ENCODE measurements around the gene TCF4. TPM values are rescaled to one million over a fixed set of nuclear protein-coding genes. Genes with fewer than 3 reads are reported as not detected.

The TCF4 gene
- total RNA-seq, 1 donor from 2014 or later = 115 TPM

DNA sequence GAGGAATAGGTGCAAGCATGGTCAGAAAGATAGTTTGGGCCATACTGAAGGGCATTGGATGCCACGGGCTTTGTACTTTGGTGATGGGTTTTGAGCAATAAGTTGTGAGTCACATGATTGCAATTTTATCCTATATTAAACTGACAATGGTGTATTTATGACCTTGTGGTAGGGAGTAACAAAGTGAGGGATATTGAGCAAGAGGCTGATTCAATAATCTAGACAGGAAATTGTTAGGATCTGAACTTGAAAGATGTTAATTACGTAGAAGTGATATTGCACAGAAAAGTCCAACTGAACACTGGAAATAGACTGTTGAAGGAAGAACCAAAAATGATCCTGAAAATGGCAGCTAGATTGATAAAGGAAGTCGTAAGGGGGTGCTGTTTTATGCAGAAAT, 46.6 kb upstream of the TCF4 start:
- H3K27ac ChIP-seq (ENCODE audit: low read depth, low read length) = no peak overlapping the region
- Mint-ChIP-seq H3K27me3 (ENCODE audit: low read depth, unreplicated experiment) (no peaks in the 10 kb centered on the region), H3K9me3 (ENCODE audit: unreplicated experiment) (no peaks in the 10 kb centered on the region), H3K4me1 (ENCODE audit: low read depth, unreplicated experiment) (no peaks in the 10 kb centered on the region), H3K36me3 (ENCODE audit: low read depth, unreplicated experiment) (no peaks in the 10 kb centered on the region), H3K4me3 (ENCODE audit: unreplicated experiment) (no peak overlapping the region), H3K27ac (ENCODE audit: unreplicated experiment) (no peak overlapping the region)
- H3K79me2 ChIP-seq (ENCODE audit: insufficient read depth, low read length) = no peaks in the 10 kb centered on the region
- DNase-seq (ENCODE audit: low read depth) (peak; percentile 78), FAIRE-seq (peak; percentile 37)
- H3K9ac ChIP-seq (ENCODE audit: low read length) = no peak overlapping the region
- H3K27me3 ChIP-seq (ENCODE audit: insufficient read depth, low read length) = no peaks in the 10 kb centered on the region
- no peak overlapping the region for H2AFZ ChIP-seq (ENCODE audit: low read depth, low read length)
- no peak overlapping the region for H3K4me3 ChIP-seq (ENCODE audit: insufficient read depth, low read depth, low read length)
- no peak for TF ChIP-seq EZH2 (IDR thresholded peaks at IDR 0.05; ENCODE audit: insufficient read depth, low read length)
- TF ChIP-seq, protein P1, sequence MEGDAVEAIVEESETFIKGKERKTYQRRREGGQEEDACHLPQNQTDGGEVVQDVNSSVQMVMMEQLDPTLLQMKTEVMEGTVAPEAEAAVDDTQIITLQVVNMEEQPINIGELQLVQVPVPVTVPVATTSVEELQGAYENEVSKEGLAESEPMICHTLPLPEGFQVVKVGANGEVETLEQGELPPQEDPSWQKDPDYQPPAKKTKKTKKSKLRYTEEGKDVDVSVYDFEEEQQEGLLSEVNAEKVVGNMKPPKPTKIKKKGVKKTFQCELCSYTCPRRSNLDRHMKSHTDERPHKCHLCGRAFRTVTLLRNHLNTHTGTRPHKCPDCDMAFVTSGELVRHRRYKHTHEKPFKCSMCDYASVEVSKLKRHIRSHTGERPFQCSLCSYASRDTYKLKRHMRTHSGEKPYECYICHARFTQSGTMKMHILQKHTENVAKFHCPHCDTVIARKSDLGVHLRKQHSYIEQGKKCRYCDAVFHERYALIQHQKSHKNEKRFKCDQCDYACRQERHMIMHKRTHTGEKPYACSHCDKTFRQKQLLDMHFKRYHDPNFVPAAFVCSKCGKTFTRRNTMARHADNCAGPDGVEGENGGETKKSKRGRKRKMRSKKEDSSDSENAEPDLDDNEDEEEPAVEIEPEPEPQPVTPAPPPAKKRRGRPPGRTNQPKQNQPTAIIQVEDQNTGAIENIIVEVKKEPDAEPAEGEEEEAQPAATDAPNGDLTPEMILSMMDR (IDR thresholded peaks at IDR 0.05; ENCODE audit: insufficient read depth, low read depth, low read length) = no peak
- H4K20me1 ChIP-seq (ENCODE audit: insufficient read depth, low read length) = no peaks in the 10 kb centered on the region
- no peaks in the 10 kb centered on the region for H3K4me1 ChIP-seq (ENCODE audit: insufficient read depth, low read length)
- no peak overlapping the region for H3K4me2 ChIP-seq (ENCODE audit: low read length)
- H3K9me3 ChIP-seq (ENCODE audit: insufficient read depth, low read depth, low read length) = no peaks in the 10 kb centered on the region
- H3K36me3 ChIP-seq (ENCODE audit: insufficient read depth, low read length) = no peaks in the 10 kb centered on the region

DNA sequence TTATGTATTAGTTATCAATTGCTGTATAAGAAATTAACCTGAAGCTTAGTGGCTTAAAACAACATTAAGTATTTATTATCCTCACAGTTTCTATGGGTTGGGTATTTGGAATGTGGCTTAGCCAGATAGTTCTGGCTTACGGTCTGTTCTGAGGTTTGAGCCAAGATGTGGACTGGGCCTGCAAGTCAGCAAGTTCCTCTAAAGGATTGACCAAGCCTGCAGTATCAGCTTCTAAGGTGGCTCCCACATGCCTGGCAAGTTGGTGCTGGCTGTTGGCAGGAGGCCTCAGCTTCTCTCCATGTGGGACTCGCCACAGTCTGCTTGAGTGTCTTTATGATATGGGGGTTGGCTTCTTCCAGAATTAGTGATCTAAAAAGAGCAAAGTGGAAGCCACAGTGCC, 45.0 kb upstream of the TCF4 start:
- H4K20me1 ChIP-seq (ENCODE audit: insufficient read depth, low read length) = no peaks in the 10 kb centered on the region
- TF ChIP-seq, protein P1 (IDR thresholded peaks at IDR 0.05; ENCODE audit: insufficient read depth, low read depth, low read length) = no peak
- TF ChIP-seq EZH2 (IDR thresholded peaks at IDR 0.05; ENCODE audit: insufficient read depth, low read length) = no peak
- H3K27me3 ChIP-seq (ENCODE audit: insufficient read depth, low read length) = no peaks in the 10 kb centered on the region
- Mint-ChIP-seq H3K4me3 (ENCODE audit: unreplicated experiment) (no peak overlapping the region), H3K4me1 (ENCODE audit: low read depth, unreplicated experiment) (no peaks in the 10 kb centered on the region), H3K9me3 (ENCODE audit: unreplicated experiment) (no peaks in the 10 kb centered on the region), H3K36me3 (ENCODE audit: low read depth, unreplicated experiment) (no peaks in the 10 kb centered on the region), H3K27me3 (ENCODE audit: low read depth, unreplicated experiment) (no peaks in the 10 kb centered on the region), H3K27ac (ENCODE audit: unreplicated experiment) (no peak overlapping the region)
- no peak overlapping the region for H3K4me2 ChIP-seq (ENCODE audit: low read length)
- no peak overlapping the region for H3K4me3 ChIP-seq (ENCODE audit: insufficient read depth, low read depth, low read length)
- H3K79me2 ChIP-seq (ENCODE audit: insufficient read depth, low read length) = no peaks in the 10 kb centered on the region
- FAIRE-seq (no peak), DNase-seq (ENCODE audit: low read depth) (peak; percentile 34)
- no peaks in the 10 kb centered on the region for H3K4me1 ChIP-seq (ENCODE audit: insufficient read depth, low read length)
- H3K9me3 ChIP-seq (ENCODE audit: insufficient read depth, low read depth, low read length) = no peaks in the 10 kb centered on the region
- H3K36me3 ChIP-seq (ENCODE audit: insufficient read depth, low read length) = no peaks in the 10 kb centered on the region
- H2AFZ ChIP-seq (ENCODE audit: low read depth, low read length) = no peak overlapping the region
- H3K9ac ChIP-seq (ENCODE audit: low read length) = no peak overlapping the region
- no peak overlapping the region for H3K27ac ChIP-seq (ENCODE audit: low read depth, low read length)

- no peaks in the 10 kb centered on the region for H3K36me3 Mint-ChIP-seq (ENCODE audit: low read depth, unreplicated experiment)
- no peak overlapping the region for H3K4me3 ChIP-seq (ENCODE audit: insufficient read depth, low read depth, low read length)
- no peaks in the 10 kb centered on the region for H4K20me1 ChIP-seq (ENCODE audit: insufficient read depth, low read length)
- H3K9ac ChIP-seq (ENCODE audit: low read length) = no peak overlapping the region
- no peak overlapping the region for H3K27ac Mint-ChIP-seq (ENCODE audit: unreplicated experiment)
- H3K79me2 ChIP-seq (ENCODE audit: insufficient read depth, low read length) = no peaks in the 10 kb centered on the region
- no peak overlapping the region for H3K4me3 Mint-ChIP-seq (ENCODE audit: unreplicated experiment)
- H3K27me3 ChIP-seq (ENCODE audit: insufficient read depth, low read length) = no peaks in the 10 kb centered on the region
- DNase-seq (ENCODE audit: low read depth) (no peak), FAIRE-seq (no peak)
- no peaks in the 10 kb centered on the region for H3K4me1 Mint-ChIP-seq (ENCODE audit: low read depth, unreplicated experiment)
- H3K27me3 Mint-ChIP-seq (ENCODE audit: low read depth, unreplicated experiment) = no peaks in the 10 kb centered on the region
- no peak overlapping the region for H2AFZ ChIP-seq (ENCODE audit: low read depth, low read length)
- H3K4me1 ChIP-seq (ENCODE audit: insufficient read depth, low read length) = no peaks in the 10 kb centered on the region
- H3K9me3 ChIP-seq (ENCODE audit: insufficient read depth, low read depth, low read length) = no peaks in the 10 kb centered on the region
- TF ChIP-seq, protein P1 (IDR thresholded peaks at IDR 0.05; ENCODE audit: insufficient read depth, low read depth, low read length) = no peak
- no peak for TF ChIP-seq EZH2 (IDR thresholded peaks at IDR 0.05; ENCODE audit: insufficient read depth, low read length)
- H3K27ac ChIP-seq (ENCODE audit: low read depth, low read length) = no peak overlapping the region
- H3K9me3 Mint-ChIP-seq (ENCODE audit: unreplicated experiment) = no peaks in the 10 kb centered on the region
- H3K4me2 ChIP-seq (ENCODE audit: low read length) = no peak overlapping the region
- H3K36me3 ChIP-seq (ENCODE audit: insufficient read depth, low read length) = no peaks in the 10 kb centered on the region
Measured at GRCh38 chr18:55629133-55629532, 41.1 kb upstream of the TCF4 start.
